Astrocyte (in vitro differentiated cells and primary cell): Measurements from ENCODE around the gene TGDS. TPM values are rescaled to one million over a fixed set of nuclear protein-coding genes. Genes with fewer than 3 reads are reported as not detected.

Source experiments
- DNase-seq: peaks from one replicate; pipeline ENCODE4 v3.0.0-alpha.2; 2010; ENCODE audit warnings: low read depth
- FAIRE-seq: peaks from 2 replicates; lab custom pipeline; 2011; peaks lifted over from hg19 to GRCh38; lab: Jason Lieb, UNC
- H2AFZ ChIP-seq: 2 replicates; pipeline ENCODE4 v1.6.0; 2012; ENCODE audit warnings: low read depth, low read length, inconsistent platforms
- H3K27ac ChIP-seq: 2 replicates; pipeline ENCODE4 v1.5.1; 2011; ENCODE audit warnings: low read depth, low read length, inconsistent platforms
- H3K27me3 ChIP-seq: 2 replicates; pipeline ENCODE4 v1.6.0; 2011; ENCODE audit warnings: low read length, inconsistent platforms; ENCODE audit not compliant: insufficient read depth
- H3K36me3 ChIP-seq: 2 replicates; pipeline ENCODE4 v1.5.1; 2011; ENCODE audit warnings: low read length, inconsistent platforms; ENCODE audit not compliant: insufficient read depth
- H3K4me1 ChIP-seq: 2 replicates; pipeline ENCODE4 v1.5.1; 2011; ENCODE audit warnings: low read length, inconsistent platforms; ENCODE audit not compliant: insufficient read depth
- H3K4me2 ChIP-seq: 2 replicates; pipeline ENCODE4 v1.6.0; 2012; ENCODE audit warnings: low read length, inconsistent platforms
- H3K4me3 ChIP-seq: 2 replicates; pipeline ENCODE4 v1.5.1; 2011; ENCODE audit warnings: low read depth, mild to moderate bottlenecking, low read length, inconsistent platforms; ENCODE audit not compliant: insufficient read depth
- H3K79me2 ChIP-seq: 2 replicates; pipeline ENCODE4 v1.6.0; 2012; ENCODE audit warnings: mild to moderate bottlenecking, low read length, inconsistent platforms; ENCODE audit not compliant: insufficient read depth
- H3K9ac ChIP-seq: 2 replicates; pipeline ENCODE4 v1.6.0; 2012; ENCODE audit warnings: mild to moderate bottlenecking, low read length, inconsistent platforms
- H3K9me3 ChIP-seq: 2 replicates; pipeline ENCODE4 v1.5.1; 2012; ENCODE audit warnings: low read depth, mild to moderate bottlenecking, low read length, inconsistent platforms; ENCODE audit not compliant: insufficient read depth
- H4K20me1 ChIP-seq: 2 replicates; pipeline ENCODE4 v1.6.0; 2012; ENCODE audit warnings: low read length, inconsistent platforms; ENCODE audit not compliant: insufficient read depth
- H3K27ac Mint-ChIP-seq: one replicate; pipeline ENCODE4 v1.8.0; 2021; ENCODE audit warnings: mild to moderate bottlenecking, mixed read lengths; ENCODE audit not compliant: unreplicated experiment
- H3K27me3 Mint-ChIP-seq: one replicate; pipeline ENCODE4 v1.8.0; 2021; ENCODE audit warnings: low read depth, mixed read lengths; ENCODE audit not compliant: unreplicated experiment
- H3K36me3 Mint-ChIP-seq: one replicate; pipeline ENCODE4 v1.8.0; 2021; ENCODE audit warnings: low read depth, mixed read lengths; ENCODE audit not compliant: unreplicated experiment
- H3K4me1 Mint-ChIP-seq: one replicate; pipeline ENCODE4 v1.8.0; 2021; ENCODE audit warnings: low read depth, mixed read lengths; ENCODE audit not compliant: unreplicated experiment
- H3K4me3 Mint-ChIP-seq: one replicate; pipeline ENCODE4 v1.8.0; 2021; ENCODE audit warnings: mild to moderate bottlenecking, moderate library complexity, mixed read lengths; ENCODE audit not compliant: unreplicated experiment
- H3K9me3 Mint-ChIP-seq: one replicate; pipeline ENCODE4 v1.8.0; 2021; ENCODE audit warnings: mild to moderate bottlenecking, mixed read lengths; ENCODE audit not compliant: unreplicated experiment
- EZH2 ChIP-seq: IDR thresholded peaks from 2 replicates; pipeline ENCODE4 v1.6.1; 2012; ENCODE audit warnings: mild to moderate bottlenecking, low read length, inconsistent platforms; ENCODE audit not compliant: insufficient read depth
- total RNA-seq: library from RNA; stranded (reverse); gene quantifications from 2 replicates; pipeline ENCODE4 v1.2.1, GENCODE V29; 2021
- TF ChIP-seq, protein P1 (sequence below): IDR thresholded peaks from 2 replicates; pipeline ENCODE4 v1.5.1; 2011; ENCODE audit warnings: low read depth, mild to moderate bottlenecking, inconsistent platforms, low read length, moderate library complexity; ENCODE audit not compliant: insufficient read depth

TGDS gene
- total RNA-seq, 1 donor from 2014 or later, result 11.7 TPM

DNA sequence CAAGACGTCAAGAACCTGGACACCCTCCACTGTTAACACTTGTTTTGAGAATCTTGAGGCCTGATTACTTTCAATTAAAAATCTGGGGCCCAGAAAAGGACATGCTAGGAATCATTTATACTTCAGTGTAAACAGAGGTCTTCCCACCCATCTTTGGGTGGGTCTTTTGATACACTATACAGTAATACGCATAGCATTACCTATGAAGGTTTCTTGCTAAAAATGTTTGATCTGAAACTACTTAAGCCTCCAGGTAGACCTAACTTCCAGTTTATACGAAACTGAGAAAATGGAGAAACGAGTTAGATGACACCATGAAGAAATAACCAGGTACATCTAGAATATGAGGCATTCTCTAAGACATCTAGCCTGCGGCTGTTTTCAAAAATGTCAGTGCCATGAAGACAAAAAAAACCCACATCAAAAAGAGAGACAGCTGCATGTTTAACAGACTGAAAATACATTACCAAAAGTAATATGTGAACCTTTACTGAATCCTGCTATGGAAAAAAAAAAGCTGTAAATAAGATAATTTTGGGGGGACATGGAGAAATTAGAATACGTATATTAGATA, 36.6 kb downstream of the TGDS start:
- no peak overlapping the region for H3K27ac Mint-ChIP-seq
- H3K9ac ChIP-seq, result no peak overlapping the region
- no peaks in the 10 kb centered on the region for H3K27me3 ChIP-seq
- H3K27ac ChIP-seq, result no peak overlapping the region
- H3K27me3 Mint-ChIP-seq, result no peaks in the 10 kb centered on the region
- no peaks in the 10 kb centered on the region for H3K9me3 Mint-ChIP-seq
- DNase-seq (no peak), FAIRE-seq (no peak)
- no peaks in the 10 kb centered on the region for H3K9me3 ChIP-seq
- no peak overlapping the region for H2AFZ ChIP-seq
- peaks cover 6% of the 10 kb centered on the region for H3K36me3 Mint-ChIP-seq
- H3K4me3 Mint-ChIP-seq, result no peak overlapping the region
- TF ChIP-seq, protein P1, sequence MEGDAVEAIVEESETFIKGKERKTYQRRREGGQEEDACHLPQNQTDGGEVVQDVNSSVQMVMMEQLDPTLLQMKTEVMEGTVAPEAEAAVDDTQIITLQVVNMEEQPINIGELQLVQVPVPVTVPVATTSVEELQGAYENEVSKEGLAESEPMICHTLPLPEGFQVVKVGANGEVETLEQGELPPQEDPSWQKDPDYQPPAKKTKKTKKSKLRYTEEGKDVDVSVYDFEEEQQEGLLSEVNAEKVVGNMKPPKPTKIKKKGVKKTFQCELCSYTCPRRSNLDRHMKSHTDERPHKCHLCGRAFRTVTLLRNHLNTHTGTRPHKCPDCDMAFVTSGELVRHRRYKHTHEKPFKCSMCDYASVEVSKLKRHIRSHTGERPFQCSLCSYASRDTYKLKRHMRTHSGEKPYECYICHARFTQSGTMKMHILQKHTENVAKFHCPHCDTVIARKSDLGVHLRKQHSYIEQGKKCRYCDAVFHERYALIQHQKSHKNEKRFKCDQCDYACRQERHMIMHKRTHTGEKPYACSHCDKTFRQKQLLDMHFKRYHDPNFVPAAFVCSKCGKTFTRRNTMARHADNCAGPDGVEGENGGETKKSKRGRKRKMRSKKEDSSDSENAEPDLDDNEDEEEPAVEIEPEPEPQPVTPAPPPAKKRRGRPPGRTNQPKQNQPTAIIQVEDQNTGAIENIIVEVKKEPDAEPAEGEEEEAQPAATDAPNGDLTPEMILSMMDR, result no peak
- TF ChIP-seq EZH2, result no peak
- no peaks in the 10 kb centered on the region for H3K4me1 Mint-ChIP-seq
- no peaks in the 10 kb centered on the region for H3K4me1 ChIP-seq
- no peaks in the 10 kb centered on the region for H4K20me1 ChIP-seq
- no peak overlapping the region for H3K4me3 ChIP-seq
- no peak overlapping the region for H3K4me2 ChIP-seq
- no peaks in the 10 kb centered on the region for H3K79me2 ChIP-seq
- no peaks in the 10 kb centered on the region for H3K36me3 ChIP-seq

DNA sequence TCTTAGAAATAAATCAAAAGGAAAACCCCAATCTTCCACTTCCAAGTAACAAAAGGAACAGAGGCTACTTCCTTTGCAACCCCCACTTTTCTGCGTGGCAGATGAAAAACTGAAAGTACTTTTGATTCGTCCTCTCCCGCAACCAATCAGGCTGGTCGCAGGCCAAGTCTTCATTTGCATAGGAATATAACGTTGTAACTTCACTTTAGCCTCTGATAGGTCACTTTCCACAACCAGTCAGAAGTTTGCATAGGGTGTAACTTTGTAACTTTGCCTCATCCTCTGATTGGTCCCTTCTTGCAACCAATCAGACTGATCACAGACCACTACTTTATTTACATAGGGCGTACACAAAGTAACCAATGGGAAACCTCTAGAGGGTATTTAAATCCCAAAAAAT, 37.2 kb downstream of the TGDS start:
- H2AFZ ChIP-seq, result no peak overlapping the region
- Mint-ChIP-seq H3K27me3 (no peaks in the 10 kb centered on the region), H3K4me3 (no peak overlapping the region), H3K36me3 (peaks cover 6% of the 10 kb centered on the region), H3K4me1 (no peaks in the 10 kb centered on the region), H3K9me3 (no peaks in the 10 kb centered on the region), H3K27ac (no peak overlapping the region)
- H4K20me1 ChIP-seq, result no peaks in the 10 kb centered on the region
- no peaks in the 10 kb centered on the region for H3K4me1 ChIP-seq
- peak; percentile 4 for DNase-seq
- TF ChIP-seq EZH2, result no peak
- TF ChIP-seq, protein P1, result no peak
- H3K27ac ChIP-seq, result no peak overlapping the region
- H3K4me3 ChIP-seq, result no peak overlapping the region
- H3K9me3 ChIP-seq, result no peaks in the 10 kb centered on the region
- no peak overlapping the region for H3K9ac ChIP-seq
- no peaks in the 10 kb centered on the region for H3K27me3 ChIP-seq
- FAIRE-seq, result no peak
- H3K36me3 ChIP-seq, result no peaks in the 10 kb centered on the region
- no peaks in the 10 kb centered on the region for H3K79me2 ChIP-seq
- H3K4me2 ChIP-seq, result no peak overlapping the region

DNA sequence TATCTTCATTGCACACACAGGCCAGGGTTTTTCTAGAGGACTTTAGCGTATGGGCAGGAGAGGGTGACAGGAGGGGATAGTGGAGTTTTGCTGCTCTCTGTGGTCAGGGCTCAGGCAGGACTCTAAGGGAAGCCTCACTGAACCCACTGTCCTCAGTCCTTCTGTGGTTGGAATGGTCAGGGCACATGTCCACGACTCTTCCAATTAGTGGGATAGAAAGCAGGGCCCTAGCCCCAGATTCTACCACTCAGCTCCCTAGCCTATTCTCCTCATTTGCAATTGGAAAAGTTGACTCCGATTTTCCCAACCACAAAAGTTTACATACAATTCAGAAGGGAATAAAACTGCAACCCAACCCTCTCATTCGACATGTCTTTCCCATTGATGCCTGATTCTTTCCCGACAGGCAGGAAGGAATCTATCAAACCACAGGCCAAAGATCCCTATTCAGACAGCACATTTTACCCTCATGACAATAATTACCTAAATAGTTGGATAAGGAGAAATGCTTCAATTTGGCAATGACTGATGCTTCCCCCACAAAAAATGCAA, 38.2 kb downstream of the TGDS start:
- no peak for FAIRE-seq
- H3K4me3 Mint-ChIP-seq, result no peak overlapping the region

More for the DNA sequence above, 38.2 kb downstream of the TGDS start:
- TF ChIP-seq, protein P1, result no peak
- TF ChIP-seq EZH2, result no peak
- H3K36me3 ChIP-seq, result no peaks in the 10 kb centered on the region
- no peaks in the 10 kb centered on the region for H3K4me1 ChIP-seq
- no peak for DNase-seq
- H3K79me2 ChIP-seq, result no peaks in the 10 kb centered on the region
- H3K9ac ChIP-seq, result no peak overlapping the region
- H3K36me3 Mint-ChIP-seq, result peaks cover 4% of the 10 kb centered on the region
- H3K27ac ChIP-seq, result no peak overlapping the region
- no peak overlapping the region for H3K4me2 ChIP-seq
- no peak overlapping the region for H3K27ac Mint-ChIP-seq
- no peaks in the 10 kb centered on the region for H3K27me3 ChIP-seq
- H3K9me3 ChIP-seq, result no peaks in the 10 kb centered on the region
- H3K9me3 Mint-ChIP-seq, result no peaks in the 10 kb centered on the region
- H3K27me3 Mint-ChIP-seq, result no peaks in the 10 kb centered on the region
- no peak overlapping the region for H3K4me3 ChIP-seq
- H3K4me1 Mint-ChIP-seq, result no peaks in the 10 kb centered on the region
- no peak overlapping the region for H2AFZ ChIP-seq
- H4K20me1 ChIP-seq, result no peaks in the 10 kb centered on the region
